Breast epithelium (tissue), 4 donors: ENCODE results near the gene REC8. TPM values are rescaled to one million over a fixed set of nuclear protein-coding genes. Genes with fewer than 3 reads are reported as not detected.
"Not testable (repeated sequence)": the region's sequence is repeated elsewhere in the genome, so short reads cannot be mapped to it uniquely, and the experiment has no call there.

Source experiments
- DNase-seq, 2 donors: peaks; one replicate each; pipeline ENCODE4 v3.0.0-alpha.2; 2019; ENCODE audit warnings: low spot score in 2 of 2
- H3K27ac ChIP-seq, 2 donors: fragments of 200-600 bp; sonication (generic) in 1 of 2; one replicate each; pipeline ENCODE4 v1.5.1; 2016 to 2019; ENCODE audit warnings: mild to moderate bottlenecking in 1 of 2
- H3K27me3 ChIP-seq, 2 donors: fragments of 200-600 bp; sonication (generic) in 1 of 2; one replicate each; pipeline versions ENCODE4 v1.5.1 to v1.6.0; 2017 to 2019; ENCODE audit warnings: control low read depth in 1 of 2, mild to moderate bottlenecking in 1 of 2
- H3K36me3 ChIP-seq: fragments of 200-600 bp; one replicate; pipeline ENCODE4 v1.5.1; 2019
- H3K4me1 ChIP-seq, 2 donors: fragments of 200-600 bp; sonication (generic); one replicate each; pipeline ENCODE4 v1.5.1; 2016 to 2019; ENCODE audit warnings: control low read depth in 1 of 2
- H3K4me3 ChIP-seq, 3 donors: fragments of 200-600 bp; sonication (generic); 1 replicate in 2 of 3; 2 replicates in 1 of 3; pipeline ENCODE4 v1.5.1; 2016 to 2019; ENCODE audit warnings: mild to moderate bottlenecking in 3 of 3, moderate library complexity in 2 of 3
- H3K9me3 ChIP-seq, 2 donors: fragments of 200-600 bp; sonication (generic) in 1 of 2; one replicate each; pipeline ENCODE4 v1.5.1; 2016 to 2019; ENCODE audit warnings: control low read depth in 1 of 2
- CTCF ChIP-seq, 3 donors: fragments of 450-650 bp; IDR thresholded peaks; one replicate each; pipeline ENCODE4 v1.5.1; 2016 to 2017; ENCODE audit warnings: antibody characterized with exemption in 3 of 3, mild to moderate bottlenecking in 3 of 3, moderate library complexity in 3 of 3
- POLR2A ChIP-seq: fragments of 450-650 bp; IDR thresholded peaks from one replicate; pipeline ENCODE4 v1.6.1; 2016; ENCODE audit warnings: antibody characterized with exemption, mild to moderate bottlenecking, moderate library complexity
- POLR2AphosphoS5 ChIP-seq, 3 donors: sonication (generic); formaldehyde crosslinking; IDR thresholded peaks; one replicate each; pipeline ENCODE4 v1.6.1; 2017; ENCODE audit warnings: antibody characterized with exemption in 3 of 3
- intact Hi-C: fragments of 100-400 bp; cut with DNase I; formaldehyde crosslinking; loops from one replicate; pipeline ENCODE4 v1.15.1; 2023; ENCODE audit warnings: low total_unique reads
- total RNA-seq, 3 donors: library from RNA; depleted of rRNA; stranded (reverse); fragments of >200 nt; gene quantifications; one replicate each; pipeline ENCODE4 v1.1.0, GENCODE V29; 2016

Gene REC8
- total RNA-seq, 3 donors from 2014 or later: 2.9 to 10.2 (median 6.6) TPM

- no peak overlapping the region for H3K4me3 ChIP-seq
- no peak for DNase-seq
- intact Hi-C loops: no loop called here
- H3K9me3 ChIP-seq: no peaks in the 10 kb centered on the region
- H3K4me1 ChIP-seq: peaks cover 0 to 7% of the 10 kb centered on the region in 2 donors
- TF ChIP-seq POLR2A (no peak), POLR2AphosphoS5 (IDR thresholded peaks at IDR 0.05) (no peak), CTCF (IDR thresholded peaks at IDR 0.05) (no peak)
- no peaks in the 10 kb centered on the region for H3K27me3 ChIP-seq
- H3K36me3 ChIP-seq: no peaks in the 10 kb centered on the region
- no peak overlapping the region for H3K27ac ChIP-seq
Observed at GRCh38 chr14:24198814-24199524, 27.1 kb downstream of the REC8 start.

GRCh38 chr14:24202538-24202937 lies 30.7 kb downstream of the REC8 start:
- DNase-seq, H3K27me3 ChIP-seq, H3K4me1 ChIP-seq, intact Hi-C loops, H3K36me3 ChIP-seq, H3K9me3 ChIP-seq, H3K4me3 ChIP-seq, H3K27ac ChIP-seq: not testable (repeated sequence)

- H3K4me1 ChIP-seq, H3K27me3 ChIP-seq, DNase-seq, H3K9me3 ChIP-seq, H3K27ac ChIP-seq, intact Hi-C loops, H3K4me3 ChIP-seq, H3K36me3 ChIP-seq: not testable (repeated sequence)
Observed at GRCh38 chr14:24203249-24203886, 31.5 kb downstream of the REC8 start.

- no peak overlapping the region for H3K27ac ChIP-seq
- no peaks in the 10 kb centered on the region for H3K36me3 ChIP-seq
- no peaks in the 10 kb centered on the region for H3K9me3 ChIP-seq
- no peaks in the 10 kb centered on the region for H3K27me3 ChIP-seq
- TF ChIP-seq CTCF (IDR thresholded peaks at IDR 0.05): no peak
- no peak for TF ChIP-seq POLR2AphosphoS5 (IDR thresholded peaks at IDR 0.05)
- no peak for TF ChIP-seq POLR2A
- H3K4me1 ChIP-seq: no peaks in the 10 kb centered on the region
- H3K4me3 ChIP-seq: no peak overlapping the region
- intact Hi-C loops: no loop called here
- no peak for DNase-seq
Observed at GRCh38 chr14:24204163-24205146, 32.6 kb downstream of the REC8 start.

- Histone ChIP-seq H3K27me3 (no peaks in the 10 kb centered on the region), H3K36me3 (no peaks in the 10 kb centered on the region), H3K4me1 (no peaks in the 10 kb centered on the region), H3K9me3 (no peaks in the 10 kb centered on the region), H3K4me3 (no peak overlapping the region), H3K27ac (no peak overlapping the region)
- TF ChIP-seq CTCF (IDR thresholded peaks at IDR 0.05) (no peak), POLR2A (no peak), POLR2AphosphoS5 (IDR thresholded peaks at IDR 0.05) (no peak)
- intact Hi-C loops: no loop called here
- no peak for DNase-seq
Observed at GRCh38 chr14:24206260-24207103, 34.6 kb downstream of the REC8 start.
